AG09319 (cell line): Measurements from ENCODE around the gene EIF4ENIF1.
"Not testable (repeated sequence)": the region's sequence is repeated elsewhere in the genome, so short reads cannot be mapped to it uniquely, and the experiment has no call there.

Source experiments
- DNase-seq: peaks from one replicate; pipeline ENCODE4 v3.0.0-alpha.2; 2010; ENCODE audit warnings: low read depth; ENCODE audit errors: extremely low read depth
- CTCF ChIP-seq: IDR thresholded peaks from 2 replicates; pipeline ENCODE4 v1.5.1; 2011; ENCODE audit warnings: low read depth, mild to moderate bottlenecking, inconsistent platforms, low read length, moderate library complexity

EIF4ENIF1 gene

GRCh38 chr22:31489632-31490495 is at the start of gene EIF4ENIF1:
Gene EIF4ENIF1 (minus strand): TSS chr22:31489842. CDS start chr22:31488718, 1,124 bp downstream.
- TF ChIP-seq CTCF, result no peak
- DNase-seq, result peak; percentile 69

GRCh38 chr22:31538815-31539214 is 49.2 kb upstream of the EIF4ENIF1 start:
- TF ChIP-seq CTCF, result no peak
- no peak for DNase-seq

- DNase-seq, result no peak
- no peak for TF ChIP-seq CTCF
Observed at GRCh38 chr22:31537019-31537535, 47.4 kb upstream of the EIF4ENIF1 start.

- DNase-seq, result no peak
- TF ChIP-seq CTCF, result no peak
Observed at GRCh38 chr22:31533374-31533773, 43.7 kb upstream of the EIF4ENIF1 start.

- DNase-seq, result no peak
- no peak for TF ChIP-seq CTCF
Observed at GRCh38 chr22:31532060-31532459, 42.4 kb upstream of the EIF4ENIF1 start.

- no peak for DNase-seq
- no peak for TF ChIP-seq CTCF
Observed at GRCh38 chr22:31530823-31531195, 41.2 kb upstream of the EIF4ENIF1 start.

- no peak for DNase-seq
- TF ChIP-seq CTCF, result no peak
Observed at GRCh38 chr22:31526270-31526669, 36.6 kb upstream of the EIF4ENIF1 start.

- not testable (repeated sequence) for DNase-seq
Observed at GRCh38 chr22:31524132-31524531, 34.5 kb upstream of the EIF4ENIF1 start.
